WI38 (cell line): Measurements from ENCODE around the gene PYGB.

Experiments used
- H3K4me3 ChIP-seq: 2 replicates; pipeline ENCODE4 v1.5.1; 2011; ENCODE audit warnings: low read depth, mild to moderate bottlenecking, control low read depth, low read length
- TF ChIP-seq, protein P1 (sequence below): IDR thresholded peaks from 2 replicates; pipeline ENCODE4 v1.5.1; 2012; ENCODE audit warnings: low read depth, mild to moderate bottlenecking, control low read depth, low read length

Gene PYGB

GRCh38 chr20:25272223-25273000, 24.5 kb downstream of the PYGB start:
- no peak overlapping the region for H3K4me3 ChIP-seq
- TF ChIP-seq, protein P1, sequence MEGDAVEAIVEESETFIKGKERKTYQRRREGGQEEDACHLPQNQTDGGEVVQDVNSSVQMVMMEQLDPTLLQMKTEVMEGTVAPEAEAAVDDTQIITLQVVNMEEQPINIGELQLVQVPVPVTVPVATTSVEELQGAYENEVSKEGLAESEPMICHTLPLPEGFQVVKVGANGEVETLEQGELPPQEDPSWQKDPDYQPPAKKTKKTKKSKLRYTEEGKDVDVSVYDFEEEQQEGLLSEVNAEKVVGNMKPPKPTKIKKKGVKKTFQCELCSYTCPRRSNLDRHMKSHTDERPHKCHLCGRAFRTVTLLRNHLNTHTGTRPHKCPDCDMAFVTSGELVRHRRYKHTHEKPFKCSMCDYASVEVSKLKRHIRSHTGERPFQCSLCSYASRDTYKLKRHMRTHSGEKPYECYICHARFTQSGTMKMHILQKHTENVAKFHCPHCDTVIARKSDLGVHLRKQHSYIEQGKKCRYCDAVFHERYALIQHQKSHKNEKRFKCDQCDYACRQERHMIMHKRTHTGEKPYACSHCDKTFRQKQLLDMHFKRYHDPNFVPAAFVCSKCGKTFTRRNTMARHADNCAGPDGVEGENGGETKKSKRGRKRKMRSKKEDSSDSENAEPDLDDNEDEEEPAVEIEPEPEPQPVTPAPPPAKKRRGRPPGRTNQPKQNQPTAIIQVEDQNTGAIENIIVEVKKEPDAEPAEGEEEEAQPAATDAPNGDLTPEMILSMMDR = no peak

- TF ChIP-seq, protein P1 = no peak
- no peak overlapping the region for H3K4me3 ChIP-seq
Measured at GRCh38 chr20:25273046-25273445, 25.2 kb downstream of the PYGB start.

DNA sequence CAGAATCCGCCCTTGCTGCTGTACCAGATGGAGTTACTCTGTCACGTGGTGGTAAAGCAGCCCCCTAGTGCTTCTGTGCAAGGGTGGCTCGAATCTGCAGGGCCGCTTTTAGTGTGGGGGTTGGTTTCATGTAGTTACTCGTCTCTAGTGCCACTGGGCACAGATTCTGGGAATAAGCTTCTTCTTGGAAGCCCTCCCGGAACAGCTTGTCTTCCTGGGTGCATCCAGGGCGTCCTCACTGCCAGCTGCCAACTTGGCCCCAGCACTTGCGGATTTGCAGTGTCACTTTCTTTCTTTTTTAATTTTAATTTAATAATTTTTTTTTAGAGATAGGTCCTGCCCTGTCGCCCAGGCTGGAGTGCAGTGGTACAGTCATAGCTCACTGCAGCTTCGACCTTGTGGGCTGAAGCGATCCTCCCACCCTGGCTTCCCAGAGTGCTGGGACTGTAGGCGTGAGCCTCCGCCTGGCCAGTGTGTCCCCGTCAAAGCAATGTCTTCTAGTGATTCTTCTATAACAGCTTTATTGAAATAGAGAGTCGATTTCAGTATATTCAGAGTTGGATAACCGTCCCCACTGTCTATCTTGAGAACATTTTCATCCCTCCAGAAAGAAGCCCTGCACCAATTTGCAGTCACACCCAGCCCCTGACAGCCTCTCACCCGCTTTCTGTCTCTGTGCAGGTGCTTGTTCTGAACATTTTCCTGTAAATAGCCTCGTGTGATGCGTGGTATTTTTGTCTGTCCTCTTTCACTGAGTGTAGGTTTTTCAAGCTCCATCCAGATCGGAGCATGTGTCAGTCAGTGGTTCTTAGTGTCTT, 25.9 kb downstream of the PYGB start:
- no peak overlapping the region for H3K4me3 ChIP-seq
- TF ChIP-seq, protein P1 = no peak

DNA sequence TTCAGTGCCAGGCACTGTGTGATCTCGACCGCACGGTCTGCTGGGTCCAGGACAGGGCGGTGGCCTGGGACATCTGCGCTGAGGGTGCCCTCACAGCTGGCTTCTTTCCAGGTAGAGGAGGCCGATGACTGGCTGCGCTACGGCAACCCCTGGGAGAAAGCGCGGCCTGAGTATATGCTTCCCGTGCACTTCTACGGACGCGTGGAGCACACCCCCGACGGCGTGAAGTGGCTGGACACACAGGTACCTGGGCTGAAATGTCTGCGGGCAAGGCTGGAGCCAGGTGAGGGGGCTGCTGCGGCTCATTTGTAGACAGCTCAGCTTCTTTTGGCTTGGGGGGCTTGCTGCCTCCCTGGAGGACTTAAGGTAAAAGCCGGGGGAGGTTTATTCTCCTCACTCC, 26.6 kb downstream of the PYGB start:
- TF ChIP-seq, protein P1 = no peak
- no peak overlapping the region for H3K4me3 ChIP-seq

DNA sequence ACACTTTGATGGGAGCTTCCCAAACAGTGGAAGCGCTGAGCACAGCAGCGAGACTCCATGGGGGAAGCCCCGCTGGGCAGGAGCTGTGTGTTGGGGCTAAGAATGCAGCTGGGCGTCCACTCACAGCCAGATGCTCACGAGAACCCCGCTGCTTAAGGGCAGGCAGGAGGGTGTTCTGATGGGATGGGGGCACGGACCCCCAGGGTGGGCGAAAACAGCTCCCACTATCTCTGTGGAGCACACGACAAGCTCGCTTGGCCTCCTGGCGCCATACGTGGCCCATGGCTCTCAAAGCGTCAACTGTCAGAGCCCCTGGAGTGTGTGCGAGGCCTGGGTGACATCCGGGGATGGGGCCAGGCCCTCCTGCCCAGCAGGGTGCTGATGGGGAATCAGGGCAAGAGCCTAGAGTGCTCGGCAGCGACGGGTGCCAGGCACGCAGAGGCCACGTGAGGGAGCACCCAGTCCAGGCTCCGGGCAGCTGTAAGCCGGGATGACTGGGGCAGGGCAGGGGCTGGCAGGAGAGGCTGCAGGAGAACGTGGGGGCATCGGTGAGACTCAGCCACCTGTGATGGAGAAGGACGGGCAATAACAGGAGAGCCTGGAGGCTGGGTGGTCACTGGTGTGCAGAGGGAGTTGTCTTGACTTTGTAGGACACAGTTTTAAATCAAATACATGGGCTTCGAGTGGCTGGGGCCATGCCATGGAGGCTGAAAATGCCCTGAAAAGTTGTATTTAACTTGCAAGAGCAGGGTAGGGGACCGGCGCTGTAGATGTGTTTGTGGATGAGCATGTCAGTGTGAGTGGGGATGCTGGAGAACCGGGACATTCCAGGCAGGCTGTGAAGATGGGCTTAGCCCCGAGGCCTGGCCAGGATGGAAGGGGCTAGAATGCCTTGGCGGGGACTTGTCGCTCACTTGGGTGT, 27.3 kb downstream of the PYGB start:
- H3K4me3 ChIP-seq = no peak overlapping the region
- TF ChIP-seq, protein P1 = no peak

- TF ChIP-seq, protein P1 = no peak
- no peak overlapping the region for H3K4me3 ChIP-seq
Measured at GRCh38 chr20:25275813-25276532, 28.1 kb downstream of the PYGB start.
